ENCODE measurements around the gene CERK.

CERK gene

DNA sequence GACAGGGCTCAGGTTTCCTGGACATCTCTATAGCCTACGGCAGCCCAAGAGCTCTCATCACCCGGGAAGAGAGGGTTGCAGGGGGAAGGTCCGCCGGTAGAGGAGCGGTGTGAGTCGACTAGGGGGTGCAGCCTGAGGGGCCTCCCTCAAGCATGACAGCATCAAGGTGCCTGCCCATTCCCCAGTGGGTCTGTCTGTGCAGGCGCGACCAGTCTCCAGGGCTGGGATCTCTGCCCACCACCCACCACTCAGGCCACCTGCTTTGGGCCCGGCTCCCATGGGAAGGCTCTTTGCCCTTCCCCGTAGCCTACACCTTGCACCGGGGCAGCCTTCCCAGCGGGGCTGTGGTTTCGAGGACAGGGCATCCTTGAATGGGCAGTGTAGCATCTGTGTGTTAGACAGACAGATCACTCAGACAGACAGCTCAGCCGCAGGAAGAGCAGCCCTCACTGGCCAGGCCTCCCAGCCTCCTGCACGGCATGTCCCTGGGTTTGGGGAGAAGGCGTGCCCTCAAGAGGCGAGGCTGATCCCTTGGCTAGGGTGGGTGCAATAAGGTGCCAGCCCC, 29.2 kb downstream of the CERK start:
- CTCF ChIA-PET = interaction anchor here (1.0 kb wide), 1 partner anchor 146 kb away, joined by 4 read pairs; no protein-coding TSS in a partner anchor
- peaks cover 23 to 86% of the 10 kb centered on the region in 2 experiments for H3K36me3 ChIP-seq (ENCODE audit: control insufficient read depth in 2 of 2, insufficient read depth in 1 of 2, low read length in 2 of 2)
- POLR2A ChIA-PET = no interaction called here
- H3K27ac ChIP-seq (ENCODE audit: extremely low read depth, low read depth, low read length) = no peak overlapping the region
- no peaks in the 10 kb centered on the region for H3K4me1 ChIP-seq (ENCODE audit: control insufficient read depth, insufficient read depth, low read length)
- TF ChIP-seq PRDM1 (tag by site-specific recombination; IDR thresholded peaks at IDR 0.05) = no peak
- TF ChIP-seq, protein P1, sequence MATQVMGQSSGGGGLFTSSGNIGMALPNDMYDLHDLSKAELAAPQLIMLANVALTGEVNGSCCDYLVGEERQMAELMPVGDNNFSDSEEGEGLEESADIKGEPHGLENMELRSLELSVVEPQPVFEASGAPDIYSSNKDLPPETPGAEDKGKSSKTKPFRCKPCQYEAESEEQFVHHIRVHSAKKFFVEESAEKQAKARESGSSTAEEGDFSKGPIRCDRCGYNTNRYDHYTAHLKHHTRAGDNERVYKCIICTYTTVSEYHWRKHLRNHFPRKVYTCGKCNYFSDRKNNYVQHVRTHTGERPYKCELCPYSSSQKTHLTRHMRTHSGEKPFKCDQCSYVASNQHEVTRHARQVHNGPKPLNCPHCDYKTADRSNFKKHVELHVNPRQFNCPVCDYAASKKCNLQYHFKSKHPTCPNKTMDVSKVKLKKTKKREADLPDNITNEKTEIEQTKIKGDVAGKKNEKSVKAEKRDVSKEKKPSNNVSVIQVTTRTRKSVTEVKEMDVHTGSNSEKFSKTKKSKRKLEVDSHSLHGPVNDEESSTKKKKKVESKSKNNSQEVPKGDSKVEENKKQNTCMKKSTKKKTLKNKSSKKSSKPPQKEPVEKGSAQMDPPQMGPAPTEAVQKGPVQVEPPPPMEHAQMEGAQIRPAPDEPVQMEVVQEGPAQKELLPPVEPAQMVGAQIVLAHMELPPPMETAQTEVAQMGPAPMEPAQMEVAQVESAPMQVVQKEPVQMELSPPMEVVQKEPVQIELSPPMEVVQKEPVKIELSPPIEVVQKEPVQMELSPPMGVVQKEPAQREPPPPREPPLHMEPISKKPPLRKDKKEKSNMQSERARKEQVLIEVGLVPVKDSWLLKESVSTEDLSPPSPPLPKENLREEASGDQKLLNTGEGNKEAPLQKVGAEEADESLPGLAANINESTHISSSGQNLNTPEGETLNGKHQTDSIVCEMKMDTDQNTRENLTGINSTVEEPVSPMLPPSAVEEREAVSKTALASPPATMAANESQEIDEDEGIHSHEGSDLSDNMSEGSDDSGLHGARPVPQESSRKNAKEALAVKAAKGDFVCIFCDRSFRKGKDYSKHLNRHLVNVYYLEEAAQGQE (tag by site-specific recombination; IDR thresholded peaks at IDR 0.05) = no peak
- no peak for TF ChIP-seq GLIS2 (tag by site-specific recombination; IDR thresholded peaks at IDR 0.05)
- TF ChIP-seq, protein P2, sequence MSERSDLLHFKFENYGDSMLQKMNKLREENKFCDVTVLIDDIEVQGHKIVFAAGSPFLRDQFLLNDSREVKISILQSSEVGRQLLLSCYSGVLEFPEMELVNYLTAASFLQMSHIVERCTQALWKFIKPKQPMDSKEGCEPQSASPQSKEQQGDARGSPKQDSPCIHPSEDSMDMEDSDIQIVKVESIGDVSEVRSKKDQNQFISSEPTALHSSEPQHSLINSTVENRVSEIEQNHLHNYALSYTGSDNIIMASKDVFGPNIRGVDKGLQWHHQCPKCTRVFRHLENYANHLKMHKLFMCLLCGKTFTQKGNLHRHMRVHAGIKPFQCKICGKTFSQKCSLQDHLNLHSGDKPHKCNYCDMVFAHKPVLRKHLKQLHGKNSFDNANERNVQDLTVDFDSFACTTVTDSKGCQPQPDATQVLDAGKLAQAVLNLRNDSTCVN (tag by site-specific recombination; optimal IDR thresholded peaks at IDR 0.05) = no peak
- TF ChIP-seq, protein P3, sequence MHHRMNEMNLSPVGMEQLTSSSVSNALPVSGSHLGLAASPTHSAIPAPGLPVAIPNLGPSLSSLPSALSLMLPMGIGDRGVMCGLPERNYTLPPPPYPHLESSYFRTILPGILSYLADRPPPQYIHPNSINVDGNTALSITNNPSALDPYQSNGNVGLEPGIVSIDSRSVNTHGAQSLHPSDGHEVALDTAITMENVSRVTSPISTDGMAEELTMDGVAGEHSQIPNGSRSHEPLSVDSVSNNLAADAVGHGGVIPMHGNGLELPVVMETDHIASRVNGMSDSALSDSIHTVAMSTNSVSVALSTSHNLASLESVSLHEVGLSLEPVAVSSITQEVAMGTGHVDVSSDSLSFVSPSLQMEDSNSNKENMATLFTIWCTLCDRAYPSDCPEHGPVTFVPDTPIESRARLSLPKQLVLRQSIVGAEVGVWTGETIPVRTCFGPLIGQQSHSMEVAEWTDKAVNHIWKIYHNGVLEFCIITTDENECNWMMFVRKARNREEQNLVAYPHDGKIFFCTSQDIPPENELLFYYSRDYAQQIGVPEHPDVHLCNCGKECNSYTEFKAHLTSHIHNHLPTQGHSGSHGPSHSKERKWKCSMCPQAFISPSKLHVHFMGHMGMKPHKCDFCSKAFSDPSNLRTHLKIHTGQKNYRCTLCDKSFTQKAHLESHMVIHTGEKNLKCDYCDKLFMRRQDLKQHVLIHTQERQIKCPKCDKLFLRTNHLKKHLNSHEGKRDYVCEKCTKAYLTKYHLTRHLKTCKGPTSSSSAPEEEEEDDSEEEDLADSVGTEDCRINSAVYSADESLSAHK (tag by site-specific recombination; IDR thresholded peaks at IDR 0.05) = no peak
- TF ChIP-seq, protein P4, sequence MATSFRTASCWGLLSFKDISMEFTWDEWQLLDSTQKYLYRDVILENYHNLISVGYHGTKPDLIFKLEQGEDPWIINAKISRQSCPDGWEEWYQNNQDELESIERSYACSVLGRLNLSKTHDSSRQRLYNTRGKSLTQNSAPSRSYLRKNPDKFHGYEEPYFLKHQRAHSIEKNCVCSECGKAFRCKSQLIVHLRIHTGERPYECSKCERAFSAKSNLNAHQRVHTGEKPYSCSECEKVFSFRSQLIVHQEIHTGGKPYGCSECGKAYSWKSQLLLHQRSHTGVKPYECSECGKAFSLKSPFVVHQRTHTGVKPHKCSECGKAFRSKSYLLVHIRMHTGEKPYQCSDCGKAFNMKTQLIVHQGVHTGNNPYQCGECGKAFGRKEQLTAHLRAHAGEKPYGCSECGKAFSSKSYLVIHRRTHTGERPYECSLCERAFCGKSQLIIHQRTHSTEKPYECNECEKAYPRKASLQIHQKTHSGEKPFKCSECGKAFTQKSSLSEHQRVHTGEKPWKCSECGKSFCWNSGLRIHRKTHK (tag by site-specific recombination; IDR thresholded peaks at IDR 0.05) = no peak
- no peak for TF ChIP-seq ZFHX2 (tag by site-specific recombination; conservative IDR thresholded peaks at IDR 0.05)
- TF ChIP-seq, protein P5, sequence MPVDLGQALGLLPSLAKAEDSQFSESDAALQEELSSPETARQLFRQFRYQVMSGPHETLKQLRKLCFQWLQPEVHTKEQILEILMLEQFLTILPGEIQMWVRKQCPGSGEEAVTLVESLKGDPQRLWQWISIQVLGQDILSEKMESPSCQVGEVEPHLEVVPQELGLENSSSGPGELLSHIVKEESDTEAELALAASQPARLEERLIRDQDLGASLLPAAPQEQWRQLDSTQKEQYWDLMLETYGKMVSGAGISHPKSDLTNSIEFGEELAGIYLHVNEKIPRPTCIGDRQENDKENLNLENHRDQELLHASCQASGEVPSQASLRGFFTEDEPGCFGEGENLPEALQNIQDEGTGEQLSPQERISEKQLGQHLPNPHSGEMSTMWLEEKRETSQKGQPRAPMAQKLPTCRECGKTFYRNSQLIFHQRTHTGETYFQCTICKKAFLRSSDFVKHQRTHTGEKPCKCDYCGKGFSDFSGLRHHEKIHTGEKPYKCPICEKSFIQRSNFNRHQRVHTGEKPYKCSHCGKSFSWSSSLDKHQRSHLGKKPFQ (tag by site-specific recombination; IDR thresholded peaks at IDR 0.05) = no peak
- TF ChIP-seq, protein P6, sequence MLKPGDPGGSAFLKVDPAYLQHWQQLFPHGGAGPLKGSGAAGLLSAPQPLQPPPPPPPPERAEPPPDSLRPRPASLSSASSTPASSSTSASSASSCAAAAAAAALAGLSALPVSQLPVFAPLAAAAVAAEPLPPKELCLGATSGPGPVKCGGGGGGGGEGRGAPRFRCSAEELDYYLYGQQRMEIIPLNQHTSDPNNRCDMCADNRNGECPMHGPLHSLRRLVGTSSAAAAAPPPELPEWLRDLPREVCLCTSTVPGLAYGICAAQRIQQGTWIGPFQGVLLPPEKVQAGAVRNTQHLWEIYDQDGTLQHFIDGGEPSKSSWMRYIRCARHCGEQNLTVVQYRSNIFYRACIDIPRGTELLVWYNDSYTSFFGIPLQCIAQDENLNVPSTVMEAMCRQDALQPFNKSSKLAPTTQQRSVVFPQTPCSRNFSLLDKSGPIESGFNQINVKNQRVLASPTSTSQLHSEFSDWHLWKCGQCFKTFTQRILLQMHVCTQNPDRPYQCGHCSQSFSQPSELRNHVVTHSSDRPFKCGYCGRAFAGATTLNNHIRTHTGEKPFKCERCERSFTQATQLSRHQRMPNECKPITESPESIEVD (tag by site-specific recombination; IDR thresholded peaks at IDR 0.05) = no peak
- no peak for TF ChIP-seq ZXDB (tag by site-specific recombination; IDR thresholded peaks at IDR 0.05)
- TF ChIP-seq ZNF658 (tag by site-specific recombination; IDR thresholded peaks at IDR 0.05) = no peak
- TF ChIP-seq ZBTB8A (tag by site-specific recombination; IDR thresholded peaks at IDR 0.05) = no peak
- no peak for TF ChIP-seq ZNF19 (tag by site-specific recombination; IDR thresholded peaks at IDR 0.05; ENCODE audit: low read depth)
- no peak for TF ChIP-seq ZNF768 (tag by site-specific recombination; IDR thresholded peaks at IDR 0.05)
- H3K9me3 ChIP-seq (ENCODE audit: control insufficient read depth, insufficient read depth, low read depth, low read length) = no peaks in the 10 kb centered on the region; the same call in 1 of the 2 replicates
- H3K4me3 ChIP-seq (ENCODE audit: low read depth, low read length) = no peak overlapping the region

Measured in HEK293 (cell line).